Breast epithelium (tissue), 4 donors: ENCODE results near the gene IL6. TPM values are rescaled to one million over a fixed set of nuclear protein-coding genes. Genes with fewer than 3 reads are reported as not detected.
A peak's percentile ranks its signal among the peaks of the same experiment; 100 is the strongest.

Experiments used
- DNase-seq, 2 donors: peaks; one replicate each; pipeline ENCODE4 v3.0.0-alpha.2; 2019; ENCODE audit warnings: low spot score in 2 of 2
- H3K27ac ChIP-seq, 2 donors: fragments of 200-600 bp; sonication (generic) in 1 of 2; one replicate each; pipeline ENCODE4 v1.5.1; 2016 to 2019; ENCODE audit warnings: mild to moderate bottlenecking in 1 of 2
- H3K27me3 ChIP-seq, 2 donors: fragments of 200-600 bp; sonication (generic) in 1 of 2; one replicate each; pipeline versions ENCODE4 v1.5.1 to v1.6.0; 2017 to 2019; ENCODE audit warnings: control low read depth in 1 of 2, mild to moderate bottlenecking in 1 of 2
- H3K36me3 ChIP-seq: fragments of 200-600 bp; one replicate; pipeline ENCODE4 v1.5.1; 2019
- H3K4me1 ChIP-seq, 2 donors: fragments of 200-600 bp; sonication (generic); one replicate each; pipeline ENCODE4 v1.5.1; 2016 to 2019; ENCODE audit warnings: control low read depth in 1 of 2
- H3K4me3 ChIP-seq, 3 donors: fragments of 200-600 bp; sonication (generic); 1 replicate in 2 of 3; 2 replicates in 1 of 3; pipeline ENCODE4 v1.5.1; 2016 to 2019; ENCODE audit warnings: mild to moderate bottlenecking in 3 of 3, moderate library complexity in 2 of 3
- H3K9me3 ChIP-seq, 2 donors: fragments of 200-600 bp; sonication (generic) in 1 of 2; one replicate each; pipeline ENCODE4 v1.5.1; 2016 to 2019; ENCODE audit warnings: control low read depth in 1 of 2
- CTCF ChIP-seq, 3 donors: fragments of 450-650 bp; IDR thresholded peaks; one replicate each; pipeline ENCODE4 v1.5.1; 2016 to 2017; ENCODE audit warnings: antibody characterized with exemption in 3 of 3, mild to moderate bottlenecking in 3 of 3, moderate library complexity in 3 of 3
- POLR2AphosphoS5 ChIP-seq, 3 donors: sonication (generic); formaldehyde crosslinking; IDR thresholded peaks; one replicate each; pipeline ENCODE4 v1.6.1; 2017; ENCODE audit warnings: antibody characterized with exemption in 3 of 3
- intact Hi-C: fragments of 100-400 bp; cut with DNase I; formaldehyde crosslinking; loops from one replicate; pipeline ENCODE4 v1.15.1; 2023; ENCODE audit warnings: low total_unique reads
- total RNA-seq, 3 donors: library from RNA; depleted of rRNA; stranded (reverse); fragments of >200 nt; gene quantifications; one replicate each; pipeline ENCODE4 v1.1.0, GENCODE V29; 2016

The IL6 gene
- total RNA-seq, 3 donors from 2014 or later: 3.8 to 55.3 (median 11.8) TPM

GRCh38 chr7:22781230-22781711 is 54.3 kb downstream of the IL6 start:
- no peak for DNase-seq
- no peaks in the 10 kb centered on the region for H3K4me1 ChIP-seq
- H3K36me3 ChIP-seq: no peaks in the 10 kb centered on the region
- peak overlapping the region in 1 of 3 donors; percentile 28 for H3K4me3 ChIP-seq
- no peak for TF ChIP-seq CTCF (IDR thresholded peaks at IDR 0.05)
- TF ChIP-seq POLR2AphosphoS5 (IDR thresholded peaks at IDR 0.05): peak in 1 of 3 donors; percentile 18
- H3K9me3 ChIP-seq: no peaks in the 10 kb centered on the region
- intact Hi-C loops: no loop called here
- H3K27me3 ChIP-seq: no peaks in the 10 kb centered on the region
- H3K27ac ChIP-seq: peak overlapping the region; percentile 67 to 93

Other genes starting within 250 kb of the IL6 start
- 1 to 10 TPM in 1 of 3 donors, under 1 TPM in 2; 0.32 to 1.0 (median 0.66) TPM for gene STEAP1B, start 227.0 kb upstream of the IL6 start, total RNA-seq
- gene TOMM7, start 95.6 kb downstream of the IL6 start, total RNA-seq: 100 to 1,000 TPM; 191 to 304 (median 210) TPM